GM10266 (cell line): ENCODE data around the gene PPP1R37.

Experiments used
- DNase-seq: peaks from one replicate; pipeline ENCODE4 v3.0.0; 2012; ENCODE audit errors: extremely low spot score
- CTCF ChIP-seq: IDR thresholded peaks from 2 replicates; pipeline ENCODE4 v1.5.1; 2012; ENCODE audit warnings: mild to moderate bottlenecking, low read depth; ENCODE audit not compliant: control insufficient read depth, insufficient read depth; ENCODE audit errors: missing control alignments

PPP1R37 gene

GRCh38 chr19:45097450-45097775, 4.4 kb downstream of the PPP1R37 start:
- TF ChIP-seq CTCF = no peak
- no peak for DNase-seq

GRCh38 chr19:45097776-45098520, 5.0 kb downstream of the PPP1R37 start:
- no peak for DNase-seq
- no peak for TF ChIP-seq CTCF

GRCh38 chr19:45098521-45099466, 5.8 kb downstream of the PPP1R37 start:
- DNase-seq = no peak
- TF ChIP-seq CTCF = no peak

- TF ChIP-seq CTCF = no peak
- DNase-seq = no peak
Observed at GRCh38 chr19:45099467-45100191, 6.7 kb downstream of the PPP1R37 start.

- DNase-seq = no peak
- no peak for TF ChIP-seq CTCF
Observed at GRCh38 chr19:45100201-45100600, 7.2 kb downstream of the PPP1R37 start.

- no peak for DNase-seq
Observed at GRCh38 chr19:45100846-45101252, 7.9 kb downstream of the PPP1R37 start.

More at GRCh38 chr19:45100846-45101252, 7.9 kb downstream of the PPP1R37 start:
- no peak for TF ChIP-seq CTCF
